Glomerular visceral epithelial cell (primary cell): ENCODE data around the gene RPS28.
"Not testable (repeated sequence)": the region's sequence is repeated elsewhere in the genome, so short reads cannot be mapped to it uniquely, and the experiment has no call there.

ENCODE experiments used
- DNase-seq: peaks from one replicate; pipeline ENCODE4 v3.0.0-alpha.2; 2016; ENCODE audit errors: extremely low spot score

The RPS28 gene

GRCh38 chr19:8321067-8321985 lies at the start of gene RPS28, which contains the start of gene NDUFA7:
RPS28 (plus strand) TSS chr19:8321496; CDS start chr19:8321531, 35 bp downstream.
NDUFA7 (minus strand) TSS chr19:8321375; CDS start chr19:8321358, 17 bp downstream.
- peak; percentile 97 for DNase-seq

- not testable (repeated sequence) for DNase-seq
These were observed 44.8 kb upstream of the RPS28 start for GRCh38 chr19:8276508-8276907.

GRCh38 chr19:8291337-8291736 lies 30.0 kb upstream of the RPS28 start:
- not testable (repeated sequence) for DNase-seq

GRCh38 chr19:8302357-8302691 lies 19.0 kb upstream of the RPS28 start:
- no peak for DNase-seq

GRCh38 chr19:8302734-8303133 lies 18.6 kb upstream of the RPS28 start:
- no peak for DNase-seq

- no peak for DNase-seq
These were observed 16.3 kb upstream of the RPS28 start for GRCh38 chr19:8304841-8305621.

GRCh38 chr19:8305798-8306197 lies 15.5 kb upstream of the RPS28 start:
- no peak for DNase-seq

- DNase-seq = no peak
These were observed 14.9 kb upstream of the RPS28 start for GRCh38 chr19:8306235-8307054.

- no peak for DNase-seq
These were observed 13.8 kb upstream of the RPS28 start for GRCh38 chr19:8307400-8307964.

- DNase-seq = peak; percentile 84
These were observed 13.1 kb upstream of the RPS28 start, which contains the start of gene CD320 for GRCh38 chr19:8307965-8308866. CD320 (minus strand) TSS chr19:8308358; CDS start chr19:8308290, 68 bp downstream.

- DNase-seq = no peak
These were observed 12.4 kb upstream of the RPS28 start for GRCh38 chr19:8308891-8309291.

- no peak for DNase-seq
These were observed 10.8 kb upstream of the RPS28 start for GRCh38 chr19:8310342-8311055.

- DNase-seq = no peak
These were observed 9.6 kb upstream of the RPS28 start for GRCh38 chr19:8311461-8312260.

- DNase-seq = not testable (repeated sequence)
These were observed 6.2 kb upstream of the RPS28 start for GRCh38 chr19:8314981-8315640.

- DNase-seq = no peak
These were observed 4.8 kb upstream of the RPS28 start for GRCh38 chr19:8316351-8317125.

GRCh38 chr19:8318835-8319234 lies 2.5 kb upstream of the RPS28 start:
- DNase-seq = not testable (repeated sequence)

GRCh38 chr19:8319807-8320520 lies 1.3 kb upstream of the RPS28 start:
- no peak for DNase-seq
